ENCODE results near the gene LOXL3. TPM values are rescaled to one million over a fixed set of nuclear protein-coding genes. Genes with fewer than 3 reads are reported as not detected.

LOXL3 gene
- total RNA-seq, 1 donor from 2014 or later, result 1.7 TPM

DNA sequence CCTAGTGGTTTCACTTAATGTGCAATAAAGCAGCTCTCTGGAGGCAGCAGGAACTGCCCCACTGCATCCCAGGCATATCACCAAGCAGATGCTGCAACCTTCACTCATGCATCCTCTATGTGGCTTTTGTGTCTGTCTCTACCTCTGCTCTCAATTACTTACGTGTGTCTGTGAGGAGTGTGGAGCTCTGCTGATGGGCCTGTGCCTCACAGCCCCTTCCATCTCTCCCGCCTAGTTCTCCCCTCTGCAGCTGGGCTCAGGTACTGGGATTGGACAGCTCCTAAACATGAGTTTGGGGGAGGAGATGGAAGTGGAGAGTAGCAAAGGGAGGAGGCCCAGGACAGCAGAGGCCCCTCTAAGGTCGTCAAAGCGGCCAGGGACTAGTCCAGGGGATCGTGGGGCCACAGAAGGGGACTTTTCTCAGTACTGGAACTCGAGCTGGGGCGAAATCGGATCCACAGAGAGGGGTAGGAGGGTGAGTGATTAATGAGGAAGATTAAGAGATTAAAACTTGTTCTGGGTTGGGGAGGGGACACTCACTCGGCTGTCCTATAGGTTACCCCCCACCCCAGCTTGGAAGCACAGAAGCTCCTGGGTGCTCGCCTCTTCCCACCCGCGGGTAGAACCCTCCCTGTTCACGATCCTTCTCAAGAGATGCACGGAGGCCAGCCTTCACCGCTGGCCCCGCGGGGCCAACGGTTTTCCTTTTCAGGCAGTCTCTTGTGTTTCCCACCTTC lies 52.2 kb downstream of the LOXL3 start:
- Mint-ChIP-seq H3K27ac (no peak overlapping the region), H3K4me3 (ENCODE audit: low read depth) (peak overlapping the region; percentile 67), H3K36me3 (ENCODE audit: low read depth) (peaks cover 55% of the 10 kb centered on the region), H3K9me3 (no peaks in the 10 kb centered on the region), H3K27me3 (ENCODE audit: low read depth) (peaks cover 30% of the 10 kb centered on the region), H3K4me1 (ENCODE audit: low read depth) (peaks cover 48% of the 10 kb centered on the region)
- DNase-seq (ENCODE audit: low spot score), result no peak
- intact Hi-C loops (cut with micrococcal nuclease), result no loop called here

DNA sequence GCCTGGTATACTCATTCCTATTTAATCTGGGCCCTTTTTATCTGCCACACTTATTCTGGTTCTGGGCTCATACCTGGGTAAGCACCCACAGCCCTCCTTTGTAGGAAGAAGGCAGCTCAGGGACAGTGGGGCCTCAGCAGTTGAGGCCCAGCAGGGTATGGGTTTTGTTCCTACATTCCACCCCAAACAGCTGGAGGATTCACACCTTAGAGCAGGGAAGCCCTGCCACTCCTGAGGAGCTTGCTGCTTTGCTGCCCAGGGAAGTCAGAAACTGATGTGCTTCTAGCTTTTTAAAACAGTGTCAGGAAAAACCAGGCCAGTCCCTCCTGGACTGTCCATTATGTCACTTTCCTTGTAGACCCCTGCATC lies 53.2 kb downstream of the LOXL3 start:
- Mint-ChIP-seq H3K9me3 (no peaks in the 10 kb centered on the region), H3K36me3 (ENCODE audit: low read depth) (peaks cover 49% of the 10 kb centered on the region), H3K27me3 (ENCODE audit: low read depth) (peaks cover 30% of the 10 kb centered on the region), H3K4me1 (ENCODE audit: low read depth) (peaks cover 45% of the 10 kb centered on the region), H3K4me3 (ENCODE audit: low read depth) (no peak overlapping the region), H3K27ac (no peak overlapping the region)
- intact Hi-C loops (cut with micrococcal nuclease), result no loop called here
- DNase-seq (ENCODE audit: low spot score), result no peak

DNA sequence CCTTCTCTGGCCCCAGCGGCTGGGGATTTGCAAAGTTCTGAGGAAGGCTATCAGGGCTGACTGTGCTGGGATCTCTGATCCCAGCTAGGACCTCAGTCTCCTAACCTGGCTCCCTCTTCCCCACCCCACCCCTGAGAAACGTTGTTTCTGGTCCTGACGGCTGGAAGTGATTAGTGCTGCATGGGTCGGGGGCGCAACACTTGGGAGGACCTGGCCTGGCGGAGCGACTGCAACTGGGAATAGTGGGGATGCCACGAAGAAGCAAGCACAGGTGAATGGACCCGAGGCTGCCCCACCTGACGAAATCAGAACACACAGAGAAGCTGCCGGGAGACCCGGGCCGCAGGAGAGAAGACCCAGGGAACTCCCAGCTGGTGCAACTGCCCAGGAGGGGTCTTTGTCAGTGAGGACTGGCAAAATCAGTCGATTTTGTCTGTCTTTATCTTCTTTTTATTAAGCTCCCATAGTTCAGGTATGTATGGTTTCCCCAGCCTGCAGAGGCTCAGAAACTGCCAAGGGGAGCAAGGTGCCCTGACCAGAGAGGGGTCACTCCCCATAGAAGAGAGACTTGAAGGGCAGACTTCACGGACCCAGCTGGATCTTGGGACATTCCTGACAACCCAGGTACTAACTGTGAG lies 53.7 kb downstream of the LOXL3 start:
- no peaks in the 10 kb centered on the region for H3K9me3 Mint-ChIP-seq
- peaks cover 30% of the 10 kb centered on the region for H3K27me3 Mint-ChIP-seq (ENCODE audit: low read depth)
- H3K36me3 Mint-ChIP-seq (ENCODE audit: low read depth), result peaks cover 44% of the 10 kb centered on the region
- peaks cover 43% of the 10 kb centered on the region for H3K4me1 Mint-ChIP-seq (ENCODE audit: low read depth)
- DNase-seq (ENCODE audit: low spot score), result no peak
- H3K4me3 Mint-ChIP-seq (ENCODE audit: low read depth), result peak overlapping the region; percentile 22
- H3K27ac Mint-ChIP-seq, result no peak overlapping the region
- intact Hi-C loops (cut with micrococcal nuclease), result loop anchor here (1.0 to 10.0 kb wide), 4 partner anchors 14 to 335 kb away; partner anchors contain the start of genes CCDC142, HK2, TLX2 and TTC31

DNA sequence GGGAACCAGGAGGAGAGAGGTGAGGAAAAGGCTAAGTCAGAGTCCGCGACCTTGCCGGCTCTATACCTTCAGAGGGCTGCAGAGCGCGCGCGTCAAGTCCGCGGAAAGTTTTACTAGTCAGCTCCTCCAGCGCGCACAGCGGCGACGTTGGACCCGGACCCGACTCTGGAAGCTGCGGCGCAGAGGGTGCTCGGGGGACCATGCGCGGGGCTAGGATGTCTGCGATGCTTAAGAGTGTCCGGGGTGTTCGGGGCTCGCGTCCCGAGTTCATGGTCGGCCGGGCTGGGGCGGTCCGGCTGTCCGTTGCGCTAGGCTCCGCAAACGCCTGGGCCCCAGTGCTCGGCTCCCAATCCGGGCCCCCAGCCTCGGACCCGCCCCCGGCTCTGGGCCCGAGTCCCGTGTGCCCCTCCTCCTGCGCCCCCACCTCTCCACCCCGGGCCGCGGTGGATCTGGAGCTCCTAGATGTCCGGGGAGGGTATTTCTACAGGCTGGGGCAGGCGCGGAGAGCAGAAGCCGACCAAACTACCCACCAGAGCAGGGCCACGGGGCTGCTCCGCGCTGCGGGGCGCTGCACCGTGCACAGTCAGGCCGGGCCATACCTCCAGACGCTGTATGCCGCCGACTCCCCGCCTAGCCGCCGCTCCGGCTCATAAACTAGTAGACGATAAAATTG lies 54.3 kb downstream of the LOXL3 start, which contains the start of gene LBX2:
TSS of gene LBX2 (minus strand) at position 337 of the 673 bp plus-strand sequence. CDS start at position 271, 66 bp downstream.
- intact Hi-C loops (cut with micrococcal nuclease), result loop anchor here (1.0 to 10.0 kb wide), 4 partner anchors 15 to 335 kb away; partner anchors contain the start of genes CCDC142, HK2, TLX2 and TTC31
- no peak for DNase-seq (ENCODE audit: low spot score)
- Mint-ChIP-seq H3K27me3 (ENCODE audit: low read depth) (peaks cover 30% of the 10 kb centered on the region), H3K36me3 (ENCODE audit: low read depth) (peaks cover 37% of the 10 kb centered on the region), H3K4me1 (ENCODE audit: low read depth) (peaks cover 36% of the 10 kb centered on the region), H3K4me3 (ENCODE audit: low read depth) (peak within 1 kb of the TSS; percentile 86), H3K27ac (peak within 1 kb of the TSS; percentile 72), H3K9me3 (no peaks in the 10 kb centered on the region)

DNA sequence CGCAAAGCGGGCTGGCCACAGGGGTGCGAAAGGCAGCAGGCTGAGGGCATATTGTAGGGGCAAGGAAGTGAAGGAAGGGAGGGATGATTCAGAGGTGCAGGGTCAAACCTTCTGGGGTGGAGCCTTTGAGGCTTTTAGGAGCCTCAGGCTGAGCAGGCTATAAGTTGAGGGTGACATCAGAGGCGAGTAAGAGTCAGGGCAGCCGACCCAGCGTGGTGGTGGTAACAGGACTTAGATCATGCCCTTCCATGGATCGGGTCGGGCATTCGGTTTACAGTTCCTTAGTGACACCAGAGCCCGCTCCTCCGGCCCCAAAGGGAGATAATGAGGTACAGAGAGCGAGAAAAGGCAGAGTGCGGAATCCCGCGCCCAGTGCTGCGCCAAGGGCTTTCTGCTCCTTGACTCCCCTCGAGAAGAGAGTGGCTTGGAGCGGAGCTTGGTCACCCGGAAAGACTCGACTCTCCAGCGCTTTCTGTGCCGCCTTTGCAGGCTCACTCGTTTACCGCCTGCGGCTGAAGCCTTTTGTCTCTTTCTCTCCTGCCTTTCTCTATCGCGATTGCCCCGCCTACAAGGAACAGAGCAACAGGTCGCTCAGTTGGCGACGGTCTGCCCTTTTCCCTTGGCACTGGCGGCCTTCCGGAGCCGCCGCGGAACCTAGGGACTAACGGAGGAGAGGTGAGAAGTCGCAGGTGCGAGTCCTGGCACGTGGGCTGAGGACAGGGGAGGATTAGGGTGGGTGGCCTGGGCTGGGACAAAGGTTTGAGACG lies 55.1 kb downstream of the LOXL3 start:
- Mint-ChIP-seq H3K36me3 (ENCODE audit: low read depth) (peaks cover 37% of the 10 kb centered on the region), H3K4me3 (ENCODE audit: low read depth) (peak overlapping the region; percentile 86), H3K9me3 (no peaks in the 10 kb centered on the region), H3K27me3 (ENCODE audit: low read depth) (peaks cover 30% of the 10 kb centered on the region), H3K4me1 (ENCODE audit: low read depth) (peaks cover 31% of the 10 kb centered on the region), H3K27ac (peak overlapping the region; percentile 72)
- intact Hi-C loops (cut with micrococcal nuclease), result loop anchor here (1.0 to 10.0 kb wide), 4 partner anchors 16 to 336 kb away; partner anchors contain the start of genes CCDC142, HK2, TLX2 and TTC31
- DNase-seq (ENCODE audit: low spot score), result no peak

DNA sequence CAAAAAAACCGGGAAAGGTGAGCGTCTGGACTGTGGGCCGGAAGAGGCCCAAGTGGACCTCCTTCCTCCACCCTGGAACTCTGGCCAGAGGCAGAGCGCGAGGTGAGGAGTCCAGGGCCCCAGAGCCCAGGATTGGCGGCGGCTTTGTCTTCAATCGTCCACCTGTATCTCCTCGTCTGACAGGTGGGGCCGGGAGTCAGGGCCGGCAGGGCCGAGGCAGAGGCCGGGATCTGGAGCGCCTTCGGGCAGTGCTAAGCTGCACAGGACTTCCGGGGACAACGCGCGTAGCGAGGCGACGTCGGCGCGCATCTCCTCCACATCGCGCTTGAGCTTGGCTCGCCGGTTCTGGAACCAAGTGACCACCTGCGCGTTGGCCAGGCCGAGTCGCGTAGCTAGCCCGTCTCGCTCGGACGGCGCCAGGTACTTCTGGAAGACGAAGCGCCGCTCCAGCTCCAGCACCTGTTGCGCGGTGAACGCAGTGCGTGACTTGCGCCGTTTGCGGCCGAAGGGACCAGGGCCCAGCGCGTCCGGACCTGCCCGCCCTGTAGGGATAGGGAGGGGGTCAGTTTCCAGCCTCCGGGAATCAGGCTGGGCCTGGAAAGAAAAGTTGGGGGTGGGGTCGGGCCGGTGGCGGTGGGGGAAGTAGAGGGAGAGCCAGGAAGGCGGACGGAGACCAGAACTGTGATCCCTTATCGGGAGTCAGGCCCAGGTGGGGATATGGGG lies 55.8 kb downstream of the LOXL3 start:
- no peaks in the 10 kb centered on the region for H3K9me3 Mint-ChIP-seq
- DNase-seq (ENCODE audit: low spot score), result no peak
- H3K36me3 Mint-ChIP-seq (ENCODE audit: low read depth), result peaks cover 41% of the 10 kb centered on the region
- intact Hi-C loops (cut with micrococcal nuclease), result loop anchor here (2.0 to 10.0 kb wide), 3 partner anchors 15 to 337 kb away; partner anchors contain the start of genes CCDC142, HK2 and TTC31
- H3K27ac Mint-ChIP-seq, result peak overlapping the region; percentile 72
- H3K27me3 Mint-ChIP-seq (ENCODE audit: low read depth), result peaks cover 30% of the 10 kb centered on the region
- H3K4me1 Mint-ChIP-seq (ENCODE audit: low read depth), result peaks cover 28% of the 10 kb centered on the region
- H3K4me3 Mint-ChIP-seq (ENCODE audit: low read depth), result peak overlapping the region; percentile 86

DNA sequence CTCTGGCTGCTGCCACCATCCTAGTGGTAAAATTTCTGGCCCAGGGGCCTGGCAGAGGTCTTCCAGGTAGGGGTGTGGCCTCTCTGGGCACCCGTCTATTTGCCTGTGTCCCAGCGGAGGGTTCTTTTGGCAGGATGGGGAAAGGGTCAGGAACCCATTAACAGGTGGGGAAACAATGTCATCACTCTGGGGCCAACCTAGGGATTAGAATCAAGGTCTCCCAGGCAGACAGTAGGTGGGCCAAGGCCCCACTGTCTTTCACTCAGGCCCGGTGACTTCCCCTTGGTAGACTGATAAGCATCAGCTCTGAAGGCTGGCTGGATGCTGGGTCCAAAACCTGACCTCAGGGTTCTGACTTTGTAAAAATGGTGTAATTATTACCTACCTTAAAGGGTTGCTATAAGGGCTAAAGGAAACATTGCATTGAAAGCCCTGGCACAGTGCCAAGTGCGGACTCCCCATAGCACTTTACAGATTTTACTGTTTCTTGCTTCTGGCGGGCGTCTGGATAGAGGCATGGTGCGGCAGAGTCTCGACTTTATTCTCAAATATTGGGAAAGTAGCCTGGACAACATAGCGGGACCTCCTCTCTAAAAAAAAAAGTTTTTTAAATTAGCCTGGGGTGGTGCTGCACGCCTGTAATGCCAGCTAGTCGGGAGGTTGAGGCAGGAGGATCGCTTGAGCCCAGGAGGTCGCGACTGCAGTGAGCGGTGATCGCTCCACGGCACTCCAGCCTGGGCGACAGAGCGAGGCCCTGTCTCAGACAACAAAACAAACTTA lies 56.6 kb downstream of the LOXL3 start:
- Mint-ChIP-seq H3K4me3 (ENCODE audit: low read depth) (peak overlapping the region; percentile 86), H3K27me3 (ENCODE audit: low read depth) (peaks cover 25% of the 10 kb centered on the region), H3K36me3 (ENCODE audit: low read depth) (peaks cover 41% of the 10 kb centered on the region), H3K9me3 (no peaks in the 10 kb centered on the region), H3K4me1 (ENCODE audit: low read depth) (peaks cover 21% of the 10 kb centered on the region), H3K27ac (peak overlapping the region; percentile 33)
- DNase-seq (ENCODE audit: low spot score), result no peak
- intact Hi-C loops (cut with micrococcal nuclease), result loop anchor here (5.0 to 10.0 kb wide), 2 partner anchors 35 to 338 kb away; partner anchors contain the start of gene HK2

- intact Hi-C loops (cut with micrococcal nuclease), result loop anchor here (5.0 to 10.0 kb wide), 2 partner anchors 37 to 339 kb away; partner anchors contain the start of gene HK2
- H3K36me3 Mint-ChIP-seq (ENCODE audit: low read depth), result peaks cover 41% of the 10 kb centered on the region
- peaks cover 13% of the 10 kb centered on the region for H3K27me3 Mint-ChIP-seq (ENCODE audit: low read depth)
- peaks cover 15% of the 10 kb centered on the region for H3K4me1 Mint-ChIP-seq (ENCODE audit: low read depth)
- H3K4me3 Mint-ChIP-seq (ENCODE audit: low read depth), result no peak overlapping the region
- H3K9me3 Mint-ChIP-seq, result no peaks in the 10 kb centered on the region
- no peak for DNase-seq (ENCODE audit: low spot score)
- no peak overlapping the region for H3K27ac Mint-ChIP-seq
Observed at GRCh38 chr2:74495440-74495839, 58.3 kb downstream of the LOXL3 start.

DNA sequence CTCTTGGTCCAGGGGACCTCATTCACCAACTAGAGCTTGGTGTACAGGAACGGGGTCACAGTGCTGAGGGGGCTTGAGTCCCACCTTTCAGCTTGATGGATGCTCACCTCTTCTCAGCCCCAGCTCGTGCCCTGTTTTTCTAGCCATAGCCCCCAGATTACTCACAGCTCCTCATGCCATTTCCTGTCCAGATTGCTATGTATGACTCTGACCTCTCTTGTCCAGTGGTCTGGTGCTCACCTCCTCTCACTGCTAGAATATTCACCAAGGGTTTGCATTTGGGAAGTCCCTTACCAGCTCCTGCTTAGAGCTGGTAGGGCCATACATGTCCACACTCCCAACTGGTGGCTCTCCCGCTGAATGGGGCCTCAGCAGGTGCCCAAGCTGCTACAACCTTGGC lies 60.2 kb downstream of the LOXL3 start:
- Mint-ChIP-seq H3K4me1 (ENCODE audit: low read depth) (peaks cover 10% of the 10 kb centered on the region), H3K9me3 (no peaks in the 10 kb centered on the region), H3K27me3 (ENCODE audit: low read depth) (peaks cover 3% of the 10 kb centered on the region), H3K36me3 (ENCODE audit: low read depth) (peaks cover 46% of the 10 kb centered on the region), H3K4me3 (ENCODE audit: low read depth) (no peak overlapping the region), H3K27ac (no peak overlapping the region)
- no peak for DNase-seq (ENCODE audit: low spot score)
- intact Hi-C loops (cut with micrococcal nuclease), result loop anchor here (10.0 kb wide), 1 partner anchor 341 kb away; the partner anchor contains the start of gene HK2

DNA sequence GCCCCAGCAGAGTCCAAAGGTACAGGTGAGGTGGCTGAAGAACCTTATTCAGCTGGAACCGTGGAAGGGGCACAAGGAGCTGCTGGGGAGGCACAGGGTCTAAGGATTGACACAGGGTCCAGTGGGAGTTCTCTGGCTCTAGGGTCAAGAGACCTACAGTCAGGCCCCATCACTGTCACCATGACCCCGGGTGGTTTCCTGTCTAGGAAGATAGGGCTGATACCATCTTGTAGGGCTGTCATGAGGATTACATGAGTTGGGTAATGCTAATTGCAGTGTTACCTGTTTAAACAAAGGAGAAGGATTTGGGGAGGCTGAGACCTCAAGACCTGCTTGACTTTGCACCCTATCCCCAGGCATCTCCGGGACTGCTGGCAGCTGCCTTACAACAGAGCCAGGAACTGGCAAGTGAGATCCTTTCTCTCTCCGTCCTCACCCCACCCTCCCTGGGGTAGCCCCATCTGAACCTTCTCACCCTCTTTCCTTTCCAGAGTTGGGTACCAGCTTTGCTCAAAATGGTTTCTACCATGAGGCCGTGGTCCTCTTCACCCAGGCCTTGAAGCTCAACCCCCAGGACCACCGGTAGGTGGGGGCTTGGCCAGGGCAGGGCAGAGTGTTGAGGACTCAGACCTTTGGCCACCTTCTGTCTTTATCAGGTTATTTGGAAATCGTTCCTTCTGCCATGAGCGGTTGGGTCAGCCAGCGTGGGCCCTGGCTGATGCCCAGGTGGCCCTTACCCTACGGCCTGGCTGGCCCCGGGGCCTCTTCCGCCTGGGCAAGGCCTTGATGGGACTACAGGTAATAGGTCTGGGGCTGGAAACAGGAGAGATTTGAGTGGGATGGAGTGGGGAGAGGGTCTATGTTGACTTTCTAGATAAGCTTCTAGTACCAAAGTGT lies 61.8 kb downstream of the LOXL3 start:
- Mint-ChIP-seq H3K27ac (no peak overlapping the region), H3K9me3 (no peaks in the 10 kb centered on the region), H3K27me3 (ENCODE audit: low read depth) (no peaks in the 10 kb centered on the region), H3K4me3 (ENCODE audit: low read depth) (no peak overlapping the region), H3K36me3 (ENCODE audit: low read depth) (peaks cover 47% of the 10 kb centered on the region), H3K4me1 (ENCODE audit: low read depth) (peaks cover under 1% of the 10 kb centered on the region)
- DNase-seq (ENCODE audit: low spot score), result no peak
- intact Hi-C loops (cut with micrococcal nuclease), result loop anchor here (10.0 kb wide), 1 partner anchor 343 kb away; the partner anchor contains the start of gene HK2
